Transverse colon (tissue), 4 donors: ENCODE data around the gene TBL1X. TPM values are rescaled to one million over a fixed set of nuclear protein-coding genes. Genes with fewer than 3 reads are reported as not detected.
A peak's percentile ranks its signal among the peaks of the same experiment; 100 is the strongest.

Experiments used
- DNase-seq: peaks from one replicate; pipeline ENCODE4 v3.0.0-alpha.2; 2019
- H3K27ac ChIP-seq, 4 donors: fragments of 200-600 bp; sonication (generic); 2 replicates each; pipeline ENCODE4 v1.5.1; 2016 to 2018; ENCODE audit warnings: inconsistent platforms in 4 of 4
- H3K27me3 ChIP-seq: fragments of 200-600 bp; sonication (generic); 2 replicates; pipeline ENCODE4 v1.5.1; 2017; ENCODE audit warnings: inconsistent platforms
- H3K36me3 ChIP-seq, 4 donors: fragments of 200-600 bp; sonication (generic); 2 replicates each; pipeline ENCODE4 v1.5.1; 2017 to 2019; ENCODE audit warnings: inconsistent platforms in 4 of 4
- H3K4me1 ChIP-seq, 4 donors: fragments of 200-600 bp; sonication (generic); 2 replicates each; pipeline ENCODE4 v1.5.1; 2017 to 2020; ENCODE audit warnings: inconsistent platforms in 4 of 4
- H3K4me3 ChIP-seq, 4 donors: fragments of 200-600 bp; sonication (generic); 1 replicate in 1 of 4; 2 replicates in 3 of 4; pipeline versions ENCODE4 v1.5.1 to v1.6.1; 2017 to 2019; ENCODE audit warnings: inconsistent platforms in 4 of 4
- H3K9me3 ChIP-seq, 2 donors: fragments of 200-600 bp; sonication (generic); 2 replicates each; pipeline ENCODE4 v1.5.1; 2017 to 2019; ENCODE audit warnings: inconsistent platforms in 2 of 2
- CTCF ChIP-seq, 5 experiments: fragments of 200-600 bp in 3 of 5; fragments of 450-650 bp in 2 of 5; sonication (generic) in 3 of 5; IDR thresholded peaks; 1 replicate in 2 of 5; 2 replicates in 3 of 5; pipeline ENCODE4 v1.5.1; 2016 to 2017; ENCODE audit warnings: antibody characterized with exemption in 5 of 5, inconsistent platforms in 3 of 5, mild to moderate bottlenecking in 2 of 5, moderate library complexity in 1 of 5
- EP300 ChIP-seq: sonication (generic); formaldehyde crosslinking; IDR thresholded peaks from one replicate; pipeline ENCODE4 v1.6.1; 2017; ENCODE audit warnings: antibody characterized with exemption, low read depth
- POLR2A ChIP-seq: fragments of 450-650 bp; IDR thresholded peaks from one replicate; pipeline ENCODE4 v1.6.1; 2016; ENCODE audit warnings: antibody characterized with exemption, mild to moderate bottlenecking, moderate library complexity
- POLR2AphosphoS5 ChIP-seq, 3 donors: sonication (generic); formaldehyde crosslinking; IDR thresholded peaks; one replicate each; pipeline ENCODE4 v1.6.1; 2016; ENCODE audit warnings: antibody characterized with exemption in 3 of 3
- WGBS, 2 donors: methylation state at CpG; one replicate each; pipeline ENCODE4 v1.1.5; 2018; ENCODE audit warnings: low coverage in 1 of 2; 5-methylcytosine and 5-hydroxymethylcytosine counted together
- in situ Hi-C, 4 donors: fragments of 200-750 bp; cut with MboI; loops; one replicate each; pipeline versions ENCODE4 v1.15.0 to v1.15.1; 2017; ENCODE audit warnings: low sequenced_read_pairs in 3 of 4, low pct_ligation_motif_present in 1 of 4, low pct_unique_long_range_greater_than_20kb in 1 of 4
- intact Hi-C: fragments of 100-400 bp; cut with DNase I; formaldehyde crosslinking; loops from one replicate; pipeline ENCODE4 v1.15.1; 2023; ENCODE audit warnings: low total_unique reads
- total RNA-seq, 4 donors: library from RNA; depleted of rRNA; stranded (reverse); fragments of >200 nt; gene quantifications; one replicate each; pipeline ENCODE4 v1.1.0, GENCODE V29; 2016

TBL1X gene
- total RNA-seq, 4 donors from 2014 or later: 3.4 to 16.8 (median 13.0) TPM

- H3K4me1 ChIP-seq: peaks cover 0 to 2% (median 0%) of the 10 kb centered on the region in 4 donors
- H3K9me3 ChIP-seq: no peaks in the 10 kb centered on the region
- H3K36me3 ChIP-seq: no peaks in the 10 kb centered on the region
- DNase-seq: no peak
- H3K4me3 ChIP-seq: no peak overlapping the region
- intact Hi-C loops (no loop called here), in situ Hi-C loops (loop anchor here in 2 of 4 donors (25.0 kb wide), 3 partner anchors 219 to 719 kb away; partner anchors contain the start of gene TBL1X (in 1 of the 2))
- WGBS, 2 donors: 83% methylated on average over 4 of the region's 4 CpGs; no CpG with 5 or more reads in 1 of the 2 donors
- no peaks in the 10 kb centered on the region for H3K27me3 ChIP-seq
- TF ChIP-seq EP300: no peak
- no peak for TF ChIP-seq POLR2A
- TF ChIP-seq CTCF (IDR thresholded peaks at IDR 0.05): no peak
- TF ChIP-seq POLR2AphosphoS5 (IDR thresholded peaks at IDR 0.05): no peak
- no peak overlapping the region for H3K27ac ChIP-seq
Observed at GRCh38 chrX:9681422-9681821, 216.6 kb downstream of the TBL1X start.

- H3K36me3 ChIP-seq: no peaks in the 10 kb centered on the region
- no peaks in the 10 kb centered on the region for H3K4me1 ChIP-seq
- 53% methylated on average over 10 of the region's 10 CpGs; no CpG with 5 or more reads in 1 of the 2 donors for WGBS, 2 donors
- intact Hi-C loops: no loop called here
- no peaks in the 10 kb centered on the region for H3K27me3 ChIP-seq
- H3K27ac ChIP-seq: no peak overlapping the region
- in situ Hi-C loops: loop anchor here in 2 of 4 donors (25.0 kb wide), 3 partner anchors 220 to 720 kb away; partner anchors contain the start of gene TBL1X (in 1 of the 2)
- H3K9me3 ChIP-seq: no peaks in the 10 kb centered on the region
- DNase-seq: peak; percentile 16
- no peak overlapping the region for H3K4me3 ChIP-seq
- TF ChIP-seq EP300 (no peak), CTCF (IDR thresholded peaks at IDR 0.05) (peak; percentile 21 to 49 (median 27)), POLR2AphosphoS5 (IDR thresholded peaks at IDR 0.05) (no peak)
Observed at GRCh38 chrX:9682456-9682855, 217.6 kb downstream of the TBL1X start.

- Histone ChIP-seq H3K4me3 (no peak overlapping the region), H3K27me3 (no peaks in the 10 kb centered on the region), H3K27ac (no peak overlapping the region), H3K9me3 (no peaks in the 10 kb centered on the region), H3K36me3 (no peaks in the 10 kb centered on the region), H3K4me1 (no peaks in the 10 kb centered on the region)
- intact Hi-C loops (no loop called here), in situ Hi-C loops (loop anchor here in 2 of 4 donors (25.0 kb wide), 3 partner anchors 221 to 721 kb away; partner anchors contain the start of gene TBL1X (in 1 of the 2))
- no peak for DNase-seq
- WGBS, 2 donors: 77% methylated on average over 6 of the region's 6 CpGs; no CpG with 5 or more reads in 1 of the 2 donors
- TF ChIP-seq CTCF (IDR thresholded peaks at IDR 0.05) (no peak), EP300 (no peak), POLR2AphosphoS5 (IDR thresholded peaks at IDR 0.05) (no peak), POLR2A (no peak)
Observed at GRCh38 chrX:9682861-9683260, 218.0 kb downstream of the TBL1X start.

GRCh38 chrX:9683350-9683749, 218.5 kb downstream of the TBL1X start:
- in situ Hi-C loops: loop anchor here in 2 of 4 donors (25.0 kb wide), 3 partner anchors 221 to 721 kb away; partner anchors contain the start of gene TBL1X (in 1 of the 2)
- WGBS, 2 donors: 91% methylated on average over 9 of the region's 9 CpGs; no CpG with 5 or more reads in 1 of the 2 donors
- no peak overlapping the region for H3K27ac ChIP-seq

More at GRCh38 chrX:9683350-9683749, 218.5 kb downstream of the TBL1X start:
- Histone ChIP-seq H3K9me3 (no peaks in the 10 kb centered on the region), H3K4me3 (no peak overlapping the region), H3K4me1 (no peaks in the 10 kb centered on the region), H3K27me3 (no peaks in the 10 kb centered on the region), H3K36me3 (no peaks in the 10 kb centered on the region)
- TF ChIP-seq POLR2AphosphoS5 (IDR thresholded peaks at IDR 0.05) (no peak), CTCF (IDR thresholded peaks at IDR 0.05) (no peak), POLR2A (no peak), EP300 (no peak)
- no peak for DNase-seq
- intact Hi-C loops: no loop called here
